ENCODE measurements around the gene MMRN2.
"Not testable (repeated sequence)": the region's sequence is repeated elsewhere in the genome, so short reads cannot be mapped to it uniquely, and the experiment has no call there.

Gene MMRN2

DNA sequence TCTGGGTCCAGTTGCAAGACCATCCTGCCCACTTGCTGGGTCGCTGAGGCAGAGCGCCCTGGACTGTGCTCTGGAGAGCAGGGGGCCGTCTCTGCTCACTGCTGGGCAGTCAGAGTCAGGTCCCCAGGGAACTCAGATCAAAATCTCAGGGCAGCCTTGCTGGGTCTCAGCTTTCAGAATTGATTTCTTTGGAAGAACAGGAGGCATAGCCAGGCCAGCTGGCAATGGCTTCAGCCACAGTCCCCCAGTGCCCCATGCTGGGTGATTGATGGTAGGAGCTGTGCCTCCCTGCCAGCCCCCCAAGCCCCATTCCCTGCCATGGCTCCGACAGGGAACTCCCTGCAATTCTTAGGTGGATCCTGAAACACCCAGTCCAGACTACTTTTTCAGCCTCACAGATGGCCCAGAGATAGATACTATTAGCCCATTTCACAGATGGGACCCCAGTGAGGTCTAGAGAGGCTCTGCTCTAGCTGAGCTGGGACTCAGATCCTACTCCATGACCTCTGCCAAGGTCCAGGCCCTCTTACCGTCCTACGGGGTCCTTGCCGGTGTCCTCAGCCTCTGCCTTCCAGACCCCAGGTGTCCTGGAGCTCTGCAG, 467 bp downstream of the MMRN2 start:
- no peak for DNase-seq (ENCODE audit: low spot score)

GRCh38 chr10:86956195-86956847, 1.1 kb downstream of the MMRN2 start:
- no peak for DNase-seq (ENCODE audit: low spot score)

GRCh38 chr10:86955501-86956194, 1.8 kb downstream of the MMRN2 start:
- DNase-seq (ENCODE audit: low spot score) = peak; percentile 46

GRCh38 chr10:86954681-86955500, 2.5 kb downstream of the MMRN2 start:
- peak; percentile 47 for DNase-seq (ENCODE audit: low spot score)

DNA sequence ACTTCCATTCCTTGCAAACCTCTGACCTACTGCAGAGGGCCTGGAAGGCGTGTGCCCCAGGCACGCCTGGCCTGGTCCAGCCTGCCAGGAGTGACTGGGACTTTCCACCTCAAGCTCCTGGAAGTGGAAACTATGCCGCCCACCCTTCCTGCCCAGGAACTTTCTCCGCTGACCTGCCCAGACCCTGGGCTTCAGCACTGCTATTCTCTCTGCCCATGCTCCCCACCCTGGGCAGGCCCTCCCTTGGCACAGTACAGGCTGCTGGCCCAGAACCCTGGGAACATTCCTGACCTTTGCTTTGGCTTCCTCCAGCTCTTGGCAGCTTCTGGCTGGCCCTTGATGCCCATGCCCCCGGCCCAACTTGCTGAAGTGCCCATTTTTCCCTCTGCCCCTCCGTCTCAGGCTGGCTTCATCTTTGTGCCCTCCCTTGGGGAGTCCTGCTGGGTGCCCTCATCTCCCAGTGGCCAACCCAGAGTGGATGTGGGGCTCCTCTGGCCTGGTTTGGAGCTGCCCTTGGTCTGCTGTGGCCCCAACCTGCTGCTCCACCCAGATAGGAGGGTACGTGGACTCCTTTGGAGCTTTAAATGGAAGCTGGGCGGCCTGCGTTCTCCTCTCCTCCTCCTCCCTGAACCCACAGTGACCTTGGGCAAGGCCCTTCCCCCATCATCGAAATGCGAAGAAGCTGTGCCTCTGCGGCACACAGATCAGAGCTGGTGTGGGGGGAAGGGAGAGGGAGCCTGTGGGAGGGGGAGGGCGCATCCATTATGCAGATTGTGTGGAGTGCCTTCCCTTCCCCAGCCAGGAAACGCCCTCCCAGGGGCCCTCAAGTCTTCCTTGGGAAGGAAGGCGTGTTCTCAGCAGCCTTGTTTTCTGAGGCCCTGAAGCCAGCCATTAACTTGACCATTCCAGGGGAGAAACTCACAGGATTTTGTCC, 3.4 kb downstream of the MMRN2 start:
- peak; percentile 79 for DNase-seq (ENCODE audit: low spot score)

GRCh38 chr10:86952697-86953096, 4.7 kb downstream of the MMRN2 start:
- DNase-seq (ENCODE audit: low spot score) = not testable (repeated sequence)

GRCh38 chr10:86952106-86952505, 5.3 kb downstream of the MMRN2 start:
- DNase-seq (ENCODE audit: low spot score) = no peak

GRCh38 chr10:86951184-86951761, 6.1 kb downstream of the MMRN2 start:
- DNase-seq (ENCODE audit: low spot score) = no peak

DNA sequence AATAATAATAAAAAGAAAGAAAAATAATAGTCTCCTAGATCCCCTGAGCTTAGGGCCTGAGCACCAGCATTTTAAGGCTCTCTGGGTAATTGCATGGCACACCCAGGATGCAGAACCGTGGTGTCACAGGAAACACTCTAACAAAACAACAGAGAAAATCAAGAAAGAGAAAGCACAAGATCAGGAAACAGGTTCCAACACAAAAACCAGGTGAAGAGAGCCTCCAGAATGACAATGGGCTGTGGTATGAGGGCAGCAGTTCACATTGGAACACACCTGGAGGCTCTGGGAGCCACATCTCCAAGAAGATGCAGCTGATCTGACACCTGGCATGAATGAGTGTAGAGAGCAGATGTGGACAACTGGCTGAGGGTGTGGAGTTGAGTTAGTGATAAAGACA, 7.1 kb downstream of the MMRN2 start:
- no peak for DNase-seq (ENCODE audit: low spot score)

- not testable (repeated sequence) for DNase-seq (ENCODE audit: low spot score)
Observed at GRCh38 chr10:86947806-86948205, 9.6 kb downstream of the MMRN2 start.

GRCh38 chr10:86946213-86947155, 10.9 kb downstream of the MMRN2 start:
- DNase-seq (ENCODE audit: low spot score) = no peak

- peak; percentile 65 for DNase-seq (ENCODE audit: low spot score)
Observed at GRCh38 chr10:86945361-86946212, 11.8 kb downstream of the MMRN2 start.

DNA sequence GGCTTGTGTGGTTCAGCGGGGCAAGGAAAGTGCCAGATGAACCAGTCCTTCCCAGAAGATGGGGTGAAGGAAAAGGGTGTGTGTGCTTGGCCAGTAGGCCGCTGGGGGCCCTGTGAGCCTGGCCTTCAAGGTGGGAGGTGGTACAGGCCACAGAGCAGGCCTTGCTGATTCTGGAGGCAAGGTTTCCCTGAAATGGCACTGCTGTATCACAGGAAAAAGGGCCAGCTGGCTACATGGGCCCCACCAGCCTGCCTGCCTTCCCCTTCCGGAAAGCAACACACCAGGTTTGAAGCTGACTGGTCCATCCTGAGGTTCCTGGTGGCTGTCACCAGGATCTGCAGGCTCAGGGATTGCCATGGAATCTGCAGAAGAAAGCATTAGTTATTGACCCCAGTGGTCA, 12.5 kb downstream of the MMRN2 start:
- no peak for DNase-seq (ENCODE audit: low spot score)

DNA sequence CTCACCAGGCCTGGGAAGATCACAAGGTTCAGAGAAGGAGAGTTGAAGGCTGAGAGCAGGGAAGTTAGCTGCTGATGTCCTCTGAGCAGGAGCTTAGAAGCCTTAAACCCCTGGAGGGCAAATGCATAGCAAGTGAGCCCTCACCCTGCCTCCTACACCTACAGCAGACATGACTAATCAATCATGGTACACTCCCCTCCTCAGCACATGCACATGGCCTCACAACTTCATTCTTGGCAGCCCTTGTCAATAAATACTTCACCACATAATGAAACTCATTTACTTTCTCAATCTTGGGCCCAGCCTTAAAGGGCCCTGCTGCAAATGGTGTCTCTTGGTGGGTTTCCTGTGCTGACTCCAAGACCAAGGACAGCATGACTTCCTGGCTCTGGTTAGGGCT, 12.9 kb downstream of the MMRN2 start:
- DNase-seq (ENCODE audit: low spot score) = no peak

DNA sequence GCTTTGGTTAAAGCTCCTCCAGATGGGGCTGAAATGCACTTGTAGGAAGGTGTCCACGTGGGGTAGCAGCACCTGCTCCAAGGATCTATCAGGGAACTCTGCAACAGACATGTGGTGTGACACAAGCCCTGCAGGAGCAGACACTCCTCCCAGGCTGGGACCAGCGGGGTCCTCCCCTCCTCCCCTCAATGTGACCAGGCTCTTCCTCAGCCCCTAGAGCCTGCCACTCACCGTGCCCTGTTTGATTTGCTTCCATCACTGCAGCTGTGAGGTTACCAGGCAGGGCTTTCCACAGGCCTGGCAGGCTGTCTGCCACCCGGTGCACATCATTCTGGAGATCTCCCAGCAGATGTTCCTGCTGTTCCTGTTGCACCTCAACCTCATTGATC, 13.4 kb downstream of the MMRN2 start:
- DNase-seq (ENCODE audit: low spot score) = no peak

- no peak for DNase-seq (ENCODE audit: low spot score)
Observed at GRCh38 chr10:86943316-86944030, 13.9 kb downstream of the MMRN2 start.

DNA sequence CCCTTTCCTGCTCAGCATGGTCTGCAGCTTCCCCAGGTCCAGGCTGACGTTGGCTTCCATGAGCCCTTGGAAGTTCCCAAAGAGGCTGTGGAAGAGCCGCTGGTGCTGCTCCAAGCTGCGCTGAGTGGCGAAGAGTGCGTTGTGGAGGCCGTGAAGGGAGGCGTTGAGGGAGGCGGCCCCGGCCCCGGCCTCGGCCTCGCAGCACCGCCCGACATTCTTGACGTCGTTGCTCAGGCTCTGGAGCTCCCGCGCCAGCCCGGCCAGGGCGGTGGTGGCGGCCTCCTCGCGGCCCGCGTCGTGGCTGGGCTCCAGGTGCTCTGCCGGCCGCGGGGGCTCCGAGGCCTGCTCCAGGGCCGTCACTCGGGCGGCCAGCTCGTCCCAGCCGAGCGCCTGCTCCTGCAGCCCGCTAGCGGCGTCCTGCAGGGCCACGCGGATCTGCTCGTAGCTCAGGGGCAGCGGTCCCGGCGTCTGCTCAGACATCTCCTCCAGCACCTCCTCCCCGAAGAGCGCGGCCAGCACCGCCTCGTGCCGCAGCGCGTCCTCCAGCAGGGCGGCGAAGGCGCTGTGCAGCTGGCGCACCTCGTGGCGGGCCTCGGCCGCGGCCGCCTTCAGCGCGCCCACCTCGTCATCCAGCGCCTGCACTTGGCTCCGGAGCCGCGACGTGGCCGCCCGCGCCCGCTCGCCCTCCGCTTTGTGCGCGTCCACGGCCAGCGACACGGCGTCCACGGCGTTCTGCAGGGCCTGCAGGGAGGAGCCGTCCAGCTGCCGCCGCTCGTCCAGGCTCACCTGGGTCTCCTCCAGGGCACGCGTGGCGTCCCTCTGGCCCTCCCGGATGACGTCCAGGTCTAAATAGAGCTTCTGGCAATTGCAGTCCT, 14.7 kb downstream of the MMRN2 start:
- no peak for DNase-seq (ENCODE audit: low spot score)
